Keratinocyte (primary cell): ENCODE measurements around the gene DLG2. TPM values are rescaled to one million over a fixed set of nuclear protein-coding genes. Genes with fewer than 3 reads are reported as not detected.
"Not testable (repeated sequence)": the region's sequence is repeated elsewhere in the genome, so short reads cannot be mapped to it uniquely, and the experiment has no call there.

ENCODE experiments used
- DNase-seq: peaks from one replicate; pipeline ENCODE4 v3.0.0-alpha.2; 2011; ENCODE audit warnings: low read depth, missing footprints, low spot score
- FAIRE-seq: peaks from 2 replicates; lab custom pipeline; 2011; peaks lifted over from hg19 to GRCh38; lab: Jason Lieb, UNC
- H2AFZ ChIP-seq: 2 replicates; pipeline ENCODE4 v1.6.0; 2012; ENCODE audit warnings: low read length, control low read depth, inconsistent platforms; ENCODE audit not compliant: control insufficient read depth
- H3K27ac ChIP-seq: 2 replicates; pipeline ENCODE4 v1.5.1; 2011; ENCODE audit warnings: low read length; ENCODE audit not compliant: control insufficient read depth, insufficient read depth
- H3K27me3 ChIP-seq: 3 replicates; pipeline ENCODE4 v1.6.0; 2011; ENCODE audit warnings: low read length; ENCODE audit not compliant: control insufficient read depth, insufficient read depth; ENCODE audit errors: extremely low read depth
- H3K36me3 ChIP-seq, 2 experiments: 2 replicates in 1 of 2; 3 replicates in 1 of 2; pipeline ENCODE4 v1.5.1; 2011; ENCODE audit warnings: low read length in 2 of 2, mild to moderate bottlenecking in 1 of 2; ENCODE audit not compliant: control insufficient read depth in 2 of 2, insufficient read depth in 2 of 2; ENCODE audit errors: extremely low read depth in 1 of 2
- H3K4me1 ChIP-seq: 3 replicates; pipeline ENCODE4 v1.5.1; 2011; ENCODE audit warnings: low read length; ENCODE audit not compliant: control insufficient read depth, insufficient read depth; ENCODE audit errors: extremely low read depth
- H3K4me2 ChIP-seq: 3 replicates; pipeline ENCODE4 v1.6.0; 2011; ENCODE audit warnings: low read depth, low read length; ENCODE audit not compliant: control insufficient read depth, insufficient read depth; ENCODE audit errors: extremely low read depth
- H3K4me3 ChIP-seq, 3 experiments: fragments of 200-600 bp in 1 of 3; sonication (generic) in 1 of 3; 2 replicates in 2 of 3; 3 replicates in 1 of 3; pipeline ENCODE4 v1.5.1; 2011 to 2016; ENCODE audit warnings: low read length in 3 of 3, mild to moderate bottlenecking in 3 of 3, control low read depth in 2 of 3, inconsistent platforms in 1 of 3, low read depth in 1 of 3, mixed read lengths in 1 of 3, mixed run types in 1 of 3, moderate library complexity in 1 of 3; ENCODE audit not compliant: control insufficient read depth in 2 of 3, insufficient read depth in 2 of 3; ENCODE audit errors: extremely low read depth in 1 of 3
- H3K79me2 ChIP-seq: 2 replicates; pipeline ENCODE4 v1.6.0; 2012; ENCODE audit warnings: low read length; ENCODE audit not compliant: control insufficient read depth, insufficient read depth
- H3K9ac ChIP-seq: 3 replicates; pipeline ENCODE4 v1.6.0; 2011; ENCODE audit warnings: low read length; ENCODE audit not compliant: control insufficient read depth, insufficient read depth; ENCODE audit errors: extremely low read depth
- H3K9me1 ChIP-seq: 3 replicates; pipeline ENCODE4 v1.6.0; 2011; ENCODE audit warnings: low read length; ENCODE audit not compliant: control insufficient read depth, insufficient read depth; ENCODE audit errors: extremely low read depth
- H3K9me3 ChIP-seq: 2 replicates; pipeline ENCODE4 v1.5.1; 2012; ENCODE audit warnings: low read depth, low read length; ENCODE audit not compliant: control insufficient read depth
- H4K20me1 ChIP-seq: 3 replicates; pipeline ENCODE4 v1.6.0; 2011; ENCODE audit warnings: low read length; ENCODE audit not compliant: control insufficient read depth, insufficient read depth; ENCODE audit errors: extremely low read depth
- EZH2 ChIP-seq: IDR thresholded peaks from one replicate; pipeline ENCODE4 v1.6.1; 2012; ENCODE audit warnings: inconsistent platforms, mild to moderate bottlenecking, low read length, moderate library complexity
- dilution Hi-C: fragments of 300-500 bp; cut with MboI; formaldehyde crosslinking; loops from one replicate; pipeline ENCODE4 v1.7.0; 2020; ENCODE audit warnings: low sequenced_read_pairs; ENCODE audit not compliant: extremely low pct_ligation_motif_present
- polyA plus RNA-seq, 5 experiments: library from polyadenylated mRNA; depleted of rRNA in 3 of 5; stranded (reverse) in 3 of 5; stranded (forward) in 1 of 5; unstranded in 1 of 5; fragments of >200 nt; gene quantifications; 1 replicate in 1 of 5; 2 replicates in 3 of 5; 3 replicates in 1 of 5; pipeline versions ENCODE4 v1.2.1 to v1.2.3, GENCODE V29; 2011 to 2012; ENCODE audit warnings: missing spikeins in 2 of 5, low read depth in 1 of 5, low replicate concordance in 1 of 5
- TF ChIP-seq, protein P1 (sequence below), 3 experiments: IDR thresholded peaks in 1 of 3; conservative IDR thresholded peaks in 1 of 3; optimal IDR thresholded peaks in 1 of 3; 2 replicates in 2 of 3; 3 replicates in 1 of 3; pipeline versions ENCODE3 to v1.5.1; 2011; ENCODE audit warnings: low read length in 3 of 3, mild to moderate bottlenecking in 3 of 3, moderate library complexity in 2 of 3, control low read depth in 1 of 3, inconsistent platforms in 1 of 3; ENCODE audit not compliant: insufficient read depth in 2 of 3; ENCODE audit errors: extremely low read depth in 1 of 3

The DLG2 gene
- polyA plus RNA-seq, 1 donor (not counting 4 experiments of a cell fraction or from before 2014, with no cell fraction given), result 0.55 TPM

DNA sequence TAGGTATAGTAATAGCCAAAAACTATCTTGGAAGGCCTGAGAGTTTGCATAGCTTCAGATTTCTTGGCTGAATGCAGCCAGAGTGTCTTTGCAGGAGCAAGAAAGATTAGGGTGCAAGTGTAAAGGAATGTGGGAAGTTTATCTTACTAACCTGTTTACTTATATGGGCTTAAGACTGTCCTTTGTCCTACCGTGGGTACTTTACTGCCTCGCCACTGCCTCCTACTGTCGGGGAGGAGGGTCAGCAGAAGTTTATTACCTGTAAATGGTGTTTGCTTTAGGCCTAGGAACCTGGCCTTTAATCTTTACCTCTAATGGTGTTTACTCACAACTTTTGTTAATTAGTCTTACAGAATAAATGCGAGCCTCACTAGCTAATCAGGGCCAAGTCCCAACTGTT, 633.8 kb downstream of the DLG2 start:
- DNase-seq, result no peak
- Histone ChIP-seq H3K36me3 (no peaks in the 10 kb centered on the region), H3K27ac (no peak overlapping the region)

DNA sequence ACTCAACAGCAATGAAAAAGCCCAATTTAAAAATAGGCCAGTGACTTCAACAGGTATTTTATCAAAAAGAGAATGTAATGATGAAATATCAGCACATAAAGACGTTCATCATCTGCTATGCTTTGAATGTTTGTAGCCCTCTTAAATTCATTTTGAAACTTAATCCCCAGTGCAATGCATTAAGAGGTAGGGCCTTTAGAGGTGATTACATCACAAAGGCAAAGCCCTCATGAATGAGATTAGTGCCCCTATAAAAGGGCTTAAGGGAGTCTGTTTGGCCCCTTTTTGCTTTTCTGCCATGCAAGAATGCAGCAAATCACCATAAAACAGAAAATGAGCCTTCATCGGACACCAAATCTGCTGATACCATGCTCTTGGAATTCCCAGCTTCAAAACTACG, 637.0 kb downstream of the DLG2 start:
- Histone ChIP-seq H3K4me1 (no peaks in the 10 kb centered on the region), H3K4me3 (no peak overlapping the region), H2AFZ (no peak overlapping the region), H3K27me3 (no peaks in the 10 kb centered on the region), H3K79me2 (no peaks in the 10 kb centered on the region), H3K27ac (no peak overlapping the region), H3K9ac (no peak overlapping the region), H3K36me3 (no peaks in the 10 kb centered on the region), H3K9me3 (no peaks in the 10 kb centered on the region), H4K20me1 (no peaks in the 10 kb centered on the region), H3K4me2 (no peak overlapping the region), H3K9me1 (no peaks in the 10 kb centered on the region)
- no peak for FAIRE-seq
- DNase-seq, result no peak
- dilution Hi-C loops, result no loop called here
- no peak for TF ChIP-seq EZH2
- TF ChIP-seq, protein P1, sequence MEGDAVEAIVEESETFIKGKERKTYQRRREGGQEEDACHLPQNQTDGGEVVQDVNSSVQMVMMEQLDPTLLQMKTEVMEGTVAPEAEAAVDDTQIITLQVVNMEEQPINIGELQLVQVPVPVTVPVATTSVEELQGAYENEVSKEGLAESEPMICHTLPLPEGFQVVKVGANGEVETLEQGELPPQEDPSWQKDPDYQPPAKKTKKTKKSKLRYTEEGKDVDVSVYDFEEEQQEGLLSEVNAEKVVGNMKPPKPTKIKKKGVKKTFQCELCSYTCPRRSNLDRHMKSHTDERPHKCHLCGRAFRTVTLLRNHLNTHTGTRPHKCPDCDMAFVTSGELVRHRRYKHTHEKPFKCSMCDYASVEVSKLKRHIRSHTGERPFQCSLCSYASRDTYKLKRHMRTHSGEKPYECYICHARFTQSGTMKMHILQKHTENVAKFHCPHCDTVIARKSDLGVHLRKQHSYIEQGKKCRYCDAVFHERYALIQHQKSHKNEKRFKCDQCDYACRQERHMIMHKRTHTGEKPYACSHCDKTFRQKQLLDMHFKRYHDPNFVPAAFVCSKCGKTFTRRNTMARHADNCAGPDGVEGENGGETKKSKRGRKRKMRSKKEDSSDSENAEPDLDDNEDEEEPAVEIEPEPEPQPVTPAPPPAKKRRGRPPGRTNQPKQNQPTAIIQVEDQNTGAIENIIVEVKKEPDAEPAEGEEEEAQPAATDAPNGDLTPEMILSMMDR (optimal IDR thresholded peaks at IDR 0.05 in 1 of 3, IDR thresholded peaks at IDR 0.05 in 1 of 3, conservative IDR thresholded peaks at IDR 0.05 in 1 of 3; ENCODE audit: extremely low read depth in 1 of 3, insufficient read depth in 2 of 3, low read length in 3 of 3), result no peak

More for the DNA sequence above, 633.8 kb downstream of the DLG2 start:
- TF ChIP-seq EZH2, result no peak
- TF ChIP-seq, protein P1 (optimal IDR thresholded peaks at IDR 0.05 in 1 of 3, IDR thresholded peaks at IDR 0.05 in 1 of 3, conservative IDR thresholded peaks at IDR 0.05 in 1 of 3; ENCODE audit: extremely low read depth in 1 of 3, insufficient read depth in 2 of 3, low read length in 3 of 3), result peak; percentile 30 to 62 (median 55)
- dilution Hi-C loops, result no loop called here
- H3K9me3 ChIP-seq, result no peaks in the 10 kb centered on the region
- H3K4me2 ChIP-seq, result no peak overlapping the region
- no peaks in the 10 kb centered on the region for H4K20me1 ChIP-seq
- H3K27me3 ChIP-seq, result no peaks in the 10 kb centered on the region
- H3K4me3 ChIP-seq, result no peak overlapping the region
- H3K79me2 ChIP-seq, result no peaks in the 10 kb centered on the region
- no peaks in the 10 kb centered on the region for H3K4me1 ChIP-seq
- H3K9ac ChIP-seq, result no peak overlapping the region
- no peak overlapping the region for H2AFZ ChIP-seq
- FAIRE-seq, result no peak
- H3K9me1 ChIP-seq, result no peaks in the 10 kb centered on the region

DNA sequence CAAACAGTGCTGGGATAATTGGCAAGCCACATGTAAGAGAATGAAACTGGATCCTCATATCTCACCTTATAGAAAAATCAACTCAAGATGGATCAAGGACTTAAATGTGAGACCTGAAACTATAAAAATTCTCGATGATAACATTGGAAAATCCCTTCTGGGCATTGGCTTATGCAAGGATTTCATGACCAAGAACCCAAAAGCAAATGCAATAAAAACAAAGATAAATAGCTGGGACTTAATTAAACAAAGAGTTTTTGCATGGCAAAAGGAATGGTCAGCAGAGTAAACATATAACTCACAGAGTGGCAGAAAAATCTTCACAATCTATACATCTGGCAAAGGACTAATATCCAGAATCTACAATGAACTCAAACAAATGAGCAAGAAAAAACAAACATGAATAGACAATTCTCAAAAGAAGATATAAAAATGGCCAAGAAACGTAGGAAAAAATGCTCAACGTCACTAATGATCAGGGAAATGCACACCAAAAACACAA, 639.4 kb downstream of the DLG2 start:
- H2AFZ ChIP-seq, H3K9me3 ChIP-seq, H3K79me2 ChIP-seq, H3K27me3 ChIP-seq, H3K4me2 ChIP-seq, H3K4me1 ChIP-seq, H3K4me3 ChIP-seq, dilution Hi-C loops, FAIRE-seq, H3K9ac ChIP-seq, H3K27ac ChIP-seq, H3K36me3 ChIP-seq, DNase-seq, H3K9me1 ChIP-seq, H4K20me1 ChIP-seq: not testable (repeated sequence)
